Suprapubic skin (tissue), 4 donors: ENCODE measurements around the gene HTATIP2. TPM values are rescaled to one million over a fixed set of nuclear protein-coding genes. Genes with fewer than 3 reads are reported as not detected.

Source experiments
- DNase-seq, 2 donors: peaks; one replicate each; pipeline ENCODE4 v3.0.0-alpha.2; 2019; ENCODE audit warnings: low spot score in 2 of 2
- H3K27ac ChIP-seq: fragments of 200-600 bp; sonication (generic); one replicate; pipeline ENCODE4 v1.5.1; 2019
- H3K27me3 ChIP-seq: fragments of 200-600 bp; sonication (generic); one replicate; pipeline ENCODE4 v1.5.1; 2019
- H3K36me3 ChIP-seq: fragments of 200-600 bp; sonication (generic); one replicate; pipeline ENCODE4 v1.5.1; 2019
- H3K4me1 ChIP-seq: fragments of 200-600 bp; sonication (generic); one replicate; pipeline ENCODE4 v1.5.1; 2019
- H3K4me3 ChIP-seq: fragments of 200-600 bp; sonication (generic); one replicate; pipeline ENCODE4 v1.5.1; 2019; ENCODE audit warnings: mild to moderate bottlenecking
- H3K9me3 ChIP-seq: fragments of 200-600 bp; sonication (generic); one replicate; pipeline ENCODE4 v1.5.1; 2019
- EP300 ChIP-seq: sonication (generic); formaldehyde crosslinking; IDR thresholded peaks from one replicate; pipeline ENCODE4 v1.6.1; 2017; ENCODE audit warnings: antibody characterized with exemption
- POLR2A ChIP-seq, 2 donors: fragments of 450-650 bp; IDR thresholded peaks; one replicate each; pipeline ENCODE4 v1.6.1; 2017; ENCODE audit warnings: antibody characterized with exemption in 2 of 2, mild to moderate bottlenecking in 2 of 2, moderate library complexity in 2 of 2
- POLR2AphosphoS5 ChIP-seq, 3 donors: sonication (generic); formaldehyde crosslinking; IDR thresholded peaks; one replicate each; pipeline ENCODE4 v1.6.1; 2017; ENCODE audit warnings: antibody characterized with exemption in 3 of 3
- WGBS: methylation state at CpG from one replicate; pipeline ENCODE4 v1.1.5; 2018; 5-methylcytosine and 5-hydroxymethylcytosine counted together
- total RNA-seq, 4 donors: library from RNA; depleted of rRNA; stranded (reverse); fragments of >200 nt; gene quantifications; one replicate each; pipeline ENCODE4 v1.1.0, GENCODE V29; 2016
- TF ChIP-seq, protein P1 (sequence below), 2 donors: fragments of 200-600 bp in 1 of 2; fragments of 450-650 bp in 1 of 2; sonication (generic) in 1 of 2; IDR thresholded peaks; one replicate each; pipeline ENCODE4 v1.5.1; 2016 to 2019; ENCODE audit warnings: antibody characterized with exemption in 2 of 2, mild to moderate bottlenecking in 1 of 2, moderate library complexity in 1 of 2

Gene HTATIP2
- total RNA-seq, 4 donors from 2014 or later, result 24.9 to 67.6 (median 46.4) TPM

DNA sequence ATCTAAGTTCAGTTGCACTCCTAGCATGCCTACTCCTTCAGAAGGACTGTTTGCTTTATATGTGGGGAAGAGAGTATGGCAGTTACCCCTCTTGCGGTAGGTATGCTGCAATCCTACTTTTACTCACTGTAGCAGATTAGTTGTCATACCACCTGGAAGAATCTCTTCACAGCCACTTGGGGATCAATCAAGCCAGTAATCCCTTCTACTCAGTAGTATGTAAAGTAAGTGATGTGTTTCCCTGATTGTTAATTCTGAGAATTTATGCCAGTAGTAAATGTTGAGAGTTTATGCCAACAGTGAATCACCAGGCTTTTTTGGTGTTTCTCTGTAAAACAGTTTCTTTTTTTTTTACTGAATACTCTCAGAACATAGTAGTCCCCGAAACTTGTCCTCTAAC lies 58.4 kb downstream of the HTATIP2 start:
- no peak for DNase-seq
- TF ChIP-seq POLR2A (IDR thresholded peaks at IDR 0.05), result no peak
- no peak for TF ChIP-seq POLR2AphosphoS5 (IDR thresholded peaks at IDR 0.05)
- TF ChIP-seq EP300, result no peak
- TF ChIP-seq, protein P1, sequence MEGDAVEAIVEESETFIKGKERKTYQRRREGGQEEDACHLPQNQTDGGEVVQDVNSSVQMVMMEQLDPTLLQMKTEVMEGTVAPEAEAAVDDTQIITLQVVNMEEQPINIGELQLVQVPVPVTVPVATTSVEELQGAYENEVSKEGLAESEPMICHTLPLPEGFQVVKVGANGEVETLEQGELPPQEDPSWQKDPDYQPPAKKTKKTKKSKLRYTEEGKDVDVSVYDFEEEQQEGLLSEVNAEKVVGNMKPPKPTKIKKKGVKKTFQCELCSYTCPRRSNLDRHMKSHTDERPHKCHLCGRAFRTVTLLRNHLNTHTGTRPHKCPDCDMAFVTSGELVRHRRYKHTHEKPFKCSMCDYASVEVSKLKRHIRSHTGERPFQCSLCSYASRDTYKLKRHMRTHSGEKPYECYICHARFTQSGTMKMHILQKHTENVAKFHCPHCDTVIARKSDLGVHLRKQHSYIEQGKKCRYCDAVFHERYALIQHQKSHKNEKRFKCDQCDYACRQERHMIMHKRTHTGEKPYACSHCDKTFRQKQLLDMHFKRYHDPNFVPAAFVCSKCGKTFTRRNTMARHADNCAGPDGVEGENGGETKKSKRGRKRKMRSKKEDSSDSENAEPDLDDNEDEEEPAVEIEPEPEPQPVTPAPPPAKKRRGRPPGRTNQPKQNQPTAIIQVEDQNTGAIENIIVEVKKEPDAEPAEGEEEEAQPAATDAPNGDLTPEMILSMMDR (IDR thresholded peaks at IDR 0.05), result no peak
- WGBS, result 50% methylated on average over 2 of the region's 2 CpGs
- Histone ChIP-seq H3K4me1 (no peaks in the 10 kb centered on the region), H3K9me3 (no peaks in the 10 kb centered on the region), H3K36me3 (peaks cover 17% of the 10 kb centered on the region), H3K27ac (no peak overlapping the region), H3K4me3 (no peak overlapping the region), H3K27me3 (no peaks in the 10 kb centered on the region)

DNA sequence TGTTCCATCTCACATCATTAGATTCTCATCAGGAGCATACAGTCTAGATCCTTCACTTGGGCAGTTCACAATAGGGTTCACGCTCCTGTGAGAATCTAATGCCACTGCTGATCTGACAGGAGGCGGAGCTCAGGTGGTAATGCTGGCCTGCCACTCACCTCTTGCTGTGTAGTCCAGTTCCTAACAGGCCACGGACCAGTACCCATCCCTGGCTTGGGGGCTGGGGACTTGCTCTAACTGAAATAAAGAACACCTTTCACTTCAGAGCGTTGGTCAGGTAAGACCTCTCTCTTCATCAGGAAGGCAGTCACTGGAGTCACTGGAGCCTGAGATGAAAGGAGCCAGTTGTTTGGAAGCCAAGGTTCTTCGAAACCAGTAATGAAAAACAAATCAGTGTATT lies 65.7 kb downstream of the HTATIP2 start:
- Histone ChIP-seq H3K27me3 (no peaks in the 10 kb centered on the region), H3K4me1 (no peaks in the 10 kb centered on the region), H3K36me3 (peaks cover 10% of the 10 kb centered on the region), H3K27ac (no peak overlapping the region), H3K9me3 (no peaks in the 10 kb centered on the region), H3K4me3 (no peak overlapping the region)
- no peak for TF ChIP-seq POLR2A (IDR thresholded peaks at IDR 0.05)
- no peak for TF ChIP-seq POLR2AphosphoS5 (IDR thresholded peaks at IDR 0.05)
- TF ChIP-seq EP300, result no peak
- TF ChIP-seq, protein P1 (IDR thresholded peaks at IDR 0.05), result no peak
- WGBS, result 90% methylated on average over 5 of the region's 5 CpGs
- DNase-seq, result no peak

Other genes with a start within 250 kb of the HTATIP2 start
- gene DBX1, start 203.2 kb upstream of the HTATIP2 start, total RNA-seq, result not detected
- gene PRMT3, start 24.0 kb downstream of the HTATIP2 start, total RNA-seq, result 10 to 100 TPM; 13.3 to 19.7 (median 15.5) TPM
- not detected for gene SLC6A5, start 235.9 kb downstream of the HTATIP2 start, total RNA-seq